ENCODE results near the gene PSMD9.
"Not testable (repeated sequence)": the region's sequence is repeated elsewhere in the genome, so short reads cannot be mapped to it uniquely, and the experiment has no call there.

PSMD9 gene

GRCh38 chr12:121874071-121874470, 14.5 kb upstream of the PSMD9 start:
- DNase-seq: no peak

- DNase-seq: no peak
Observed at GRCh38 chr12:121875582-121875981, 13.0 kb upstream of the PSMD9 start.

GRCh38 chr12:121876080-121876447, 12.5 kb upstream of the PSMD9 start:
- DNase-seq: not testable (repeated sequence)

- DNase-seq: no peak
Observed at GRCh38 chr12:121883315-121883660, 5.3 kb upstream of the PSMD9 start.

- not testable (repeated sequence) for DNase-seq
Observed at GRCh38 chr12:121885129-121885528, 3.5 kb upstream of the PSMD9 start.

GRCh38 chr12:121888083-121888477, 510 bp upstream of the PSMD9 start:
- DNase-seq: no peak

GRCh38 chr12:121889274-121889624, 659 bp downstream of the PSMD9 start:
- DNase-seq: peak; percentile 11 to 27

- not testable (repeated sequence) for DNase-seq
Observed at GRCh38 chr12:121889661-121890060, 1.1 kb downstream of the PSMD9 start.

- no peak for DNase-seq
Observed at GRCh38 chr12:121892673-121893561, 4.3 kb downstream of the PSMD9 start.

GRCh38 chr12:121893961-121894460, 5.4 kb downstream of the PSMD9 start:
- peak in 1 of 2 experiments; percentile 39 for DNase-seq

- no peak for DNase-seq
Observed at GRCh38 chr12:121894633-121895032, 6.0 kb downstream of the PSMD9 start.

GRCh38 chr12:121898287-121898686, 9.7 kb downstream of the PSMD9 start:
- no peak for DNase-seq

GRCh38 chr12:121899590-121899989, 11.0 kb downstream of the PSMD9 start:
- DNase-seq: no peak

GRCh38 chr12:121903202-121903601, 14.6 kb downstream of the PSMD9 start:
- no peak for DNase-seq

- DNase-seq: no peak
Observed at GRCh38 chr12:121905746-121906145, 17.2 kb downstream of the PSMD9 start.

GRCh38 chr12:121908702-121909101, 20.1 kb downstream of the PSMD9 start:
- DNase-seq: no peak

- DNase-seq: peak; percentile 37 to 57
Observed at GRCh38 chr12:121911824-121912585, 23.4 kb downstream of the PSMD9 start.

- no peak for DNase-seq
Observed at GRCh38 chr12:121915841-121916321, 27.3 kb downstream of the PSMD9 start.

GRCh38 chr12:121916719-121917118, 28.1 kb downstream of the PSMD9 start:
- DNase-seq: no peak

GRCh38 chr12:121917950-121918678, 29.5 kb downstream of the PSMD9 start, which contains the start of gene CFAP251:
Gene CFAP251, plus strand, starts transcription at chr12:121918592. Its CDS starts 2,714 bp downstream, at chr12:121921306.
- DNase-seq: peak; percentile 96

GRCh38 chr12:121918679-121919038, 30.1 kb downstream of the PSMD9 start:
- peak in 1 of 2 experiments; percentile 7 for DNase-seq

GRCh38 chr12:121921066-121921465, 32.5 kb downstream of the PSMD9 start:
- DNase-seq: no peak

- DNase-seq: no peak
Observed at GRCh38 chr12:121925358-121925695, 36.7 kb downstream of the PSMD9 start.
